K562 (cell line): ENCODE results near the gene IRF9. TPM values are rescaled to one million over a fixed set of nuclear protein-coding genes. Genes with fewer than 3 reads are reported as not detected.

Experiments
- ATAC-seq: fragments of 200-7000 bp; cut with Tn5 transposase; 3 replicates; pipeline ENCODE4 v1.9.1; 2020; ENCODE audit warnings: moderate library complexity
- BruUV-seq: library from RNA; stranded (reverse); fragments of 400-500 nt; replicated peaks from 2 replicates; lab custom pipeline; 2021; lab: Mats Ljungman, UMichigan
- CTCF ChIA-PET: fragments of 300-600 bp; formaldehyde crosslinking; extraction: SDS; loops from one replicate; lab custom pipeline; 2021; ENCODE audit warnings: low intra/inter-chr PET ratio; lab: Yijun Ruan, JAX
- POLR2A ChIA-PET: fragments of 300-600, 350-650 bp; sonication (Branson Sonifier 250); formaldehyde crosslinking; extraction: SDS; loops from one replicate; lab custom pipeline; 2021; ENCODE audit warnings: antibody characterized with exemption, inconsistent platforms; lab: Yijun Ruan, JAX
- DNase-seq, 4 experiments: peaks; one replicate each; pipeline versions ENCODE4 v3.0.0 to v3.0.0-alpha.2; 2011 to 2018; ENCODE audit warnings: low spot score in 3 of 4, mixed read lengths in 3 of 4; ENCODE audit errors: extremely low read depth in 1 of 4
- FAIRE-seq: peaks from 2 replicates; lab custom pipeline; 2011; peaks lifted over from hg19 to GRCh38; lab: Jason Lieb, UNC
- H2AFZ ChIP-seq: 2 replicates; pipeline ENCODE4 v1.6.0; 2011; ENCODE audit warnings: low read depth, low read length, control low read depth, inconsistent platforms
- H3K27ac ChIP-seq: fragments of 200-600 bp; 3 replicates; pipeline ENCODE4 v1.8.0; 2011; ENCODE audit warnings: low read depth, mild to moderate bottlenecking, control low read depth, inconsistent platforms, low read length, moderate library complexity, mixed read lengths; ENCODE audit errors: extremely low read depth
- H3K27me3 ChIP-seq, 2 experiments: fragments of 300-600 bp in 1 of 2; 2 replicates in 1 of 2; 3 replicates in 1 of 2; pipeline versions ENCODE4 v1.6.0 to v1.8.0; 2011; ENCODE audit warnings: inconsistent platforms in 2 of 2, low read length in 2 of 2, mild to moderate bottlenecking in 1 of 2, mixed read lengths in 1 of 2, moderate library complexity in 1 of 2; ENCODE audit not compliant: control insufficient read depth in 2 of 2, insufficient read depth in 2 of 2
- H3K36me3 ChIP-seq: fragments of 300-600 bp; 3 replicates; pipeline ENCODE4 v1.8.0; 2011; ENCODE audit warnings: mild to moderate bottlenecking, low read length, inconsistent platforms; ENCODE audit not compliant: control insufficient read depth, insufficient read depth
- H3K4me1 ChIP-seq, 2 experiments: fragments of 200-600 bp in 1 of 2; replicated peaks in 1 of 2; 2 replicates in 1 of 2; 3 replicates in 1 of 2; pipeline versions ENCODE4 v1.5.1 to v1.8.0; 2011; ENCODE audit warnings: inconsistent platforms in 2 of 2, low read length in 2 of 2, mild to moderate bottlenecking in 1 of 2, mixed read lengths in 1 of 2, moderate library complexity in 1 of 2; ENCODE audit not compliant: control insufficient read depth in 2 of 2, insufficient read depth in 2 of 2
- H3K4me2 ChIP-seq: 2 replicates; pipeline ENCODE4 v1.6.1; 2011; ENCODE audit warnings: low read length, control low read depth, inconsistent platforms, mixed read lengths; ENCODE audit not compliant: insufficient read depth
- H3K4me3 ChIP-seq: fragments of 200-600 bp; sonication (generic), shearing (Covaris generic); 2 replicates; pipeline ENCODE4 v1.5.1; 2016; ENCODE audit warnings: control low read depth, inconsistent platforms
- H3K79me2 ChIP-seq: fragments of 200-600 bp; 3 replicates; pipeline ENCODE4 v1.8.0; 2011; ENCODE audit warnings: low read length, inconsistent platforms; ENCODE audit not compliant: control insufficient read depth, insufficient read depth
- H3K9ac ChIP-seq, 2 experiments: 2 replicates each; pipeline versions ENCODE4 v1.6.0 to v1.6.1; 2011; ENCODE audit warnings: low read depth in 2 of 2, low read length in 2 of 2, control low read depth in 1 of 2, inconsistent platforms in 1 of 2, mild to moderate bottlenecking in 1 of 2, mixed read lengths in 1 of 2; ENCODE audit not compliant: insufficient read depth in 1 of 2
- H3K9me1 ChIP-seq: one replicate; pipeline ENCODE4 v1.6.0; 2011; ENCODE audit warnings: inconsistent platforms, mild to moderate bottlenecking, low read length, moderate library complexity; ENCODE audit not compliant: control insufficient read depth, insufficient read depth
- H3K9me3 ChIP-seq: replicated peaks from 2 replicates; pipeline ENCODE4 v1.5.1; 2011; ENCODE audit warnings: low read depth, low read length, inconsistent platforms; ENCODE audit not compliant: control insufficient read depth, insufficient read depth
- H4K20me1 ChIP-seq: replicated peaks from 2 replicates; pipeline ENCODE4 v1.6.1; 2011; ENCODE audit warnings: low read length, inconsistent platforms, mixed read lengths; ENCODE audit not compliant: control insufficient read depth, insufficient read depth
- ETS1 ChIP-seq: conservative IDR thresholded peaks from 2 replicates; pipeline ENCODE4 v1.6.1; 2011; ENCODE audit warnings: low read depth, mild to moderate bottlenecking, low read length; ENCODE audit not compliant: control insufficient read depth
- ZNF41 ChIP-seq: fragments of 250-450 bp; sonication (Bioruptor Pico); conservative IDR thresholded peaks from 2 replicates; pipeline ENCODE4 v1.4.0; 2020; ENCODE audit warnings: mild to moderate bottlenecking
- ZNF76 ChIP-seq: fragments of 250-450 bp; sonication (Bioruptor Pico); IDR thresholded peaks from 2 replicates; pipeline ENCODE4 v1.4.0; 2020; ENCODE audit warnings: mild to moderate bottlenecking, moderate library complexity, borderline replicate concordance
- WGBS: fragments of 100-300 bp; shearing (Covaris generic); methylation state at CpG from one replicate; pipeline ENCODE4 v1.1.6; 2016; ENCODE audit warnings: low coverage, mixed read lengths; ENCODE audit not compliant: insufficient coverage; ENCODE audit errors: missing lambda C conversion rate; 5-methylcytosine and 5-hydroxymethylcytosine counted together
- in situ Hi-C: fragments of 300-500 bp; cut with MboI; formaldehyde crosslinking; loops from 4 replicates; pipeline ENCODE4 v1.15.0; 2018; ENCODE audit warnings: inconsistent platforms, mixed read lengths
- intact Hi-C: fragments of 100-400 bp; cut with micrococcal nuclease; formaldehyde crosslinking; loops from 2 replicates; pipeline ENCODE4 v1.14.2; 2022
- polyA plus RNA-seq, 8 experiments: library from polyadenylated mRNA; depleted of rRNA in 4 of 8; stranded (reverse) in 5 of 8; unstranded in 3 of 8; fragments of >200 nt; fragmentation: Nextera tagmentation in 2 of 8; fragmentation: Illumina TruSeq in 1 of 8; extraction: Ambion mirVana in 2 of 8; extraction: Trizol in 1 of 8; gene quantifications; 2 replicates each; pipeline versions ENCODE4 v1.2.1 to v1.2.3, GENCODE V29; 2011 to 2014; ENCODE audit warnings: inconsistent platforms in 1 of 8, missing spikeins in 1 of 8
- total RNA-seq, 7 experiments: library from RNA; depleted of rRNA in 6 of 7; stranded (reverse); fragments of >200 nt in 6 of 7; fragmentation: Illumina TruSeq in 2 of 7; extraction: Trizol in 2 of 7; gene quantifications; 2 replicates each; pipeline versions ENCODE4 v1.2.1 to v1.2.3, GENCODE V29; 2011 to 2021; ENCODE audit warnings: low replicate concordance in 1 of 7

Gene IRF9
- total and polyA plus RNA-seq, 9 of the 15 experiments (the other 6 are each of a cell fraction or from before 2014, with no cell fraction given) = 0.79 to 14.8 (median 6.1) TPM

- TF ChIP-seq ETS1 = no peak
- TF ChIP-seq ZNF41 (CRISPR knock-in tag) = no peak
Measured at GRCh38 chr14:24160850-24161804, at the start of gene IRF9 (continued).

- peaks cover 10 to 13% of the 10 kb centered on the region in 2 experiments; a peak in 4 of 5 replicates for H3K4me1 ChIP-seq
- intact Hi-C loops (no loop called here), in situ Hi-C loops (no loop called here)
- peak overlapping the region; percentile 51 for H3K4me3 ChIP-seq
- peak overlapping the region; percentile 95 for H3K27ac ChIP-seq
- no peaks in the 10 kb centered on the region for H3K9me1 ChIP-seq
- CTCF ChIA-PET = no interaction called here
- H3K9me3 ChIP-seq = no peaks in the 10 kb centered on the region
- H2AFZ ChIP-seq = peak overlapping the region; percentile 87
- BruUV-seq = TSS peak; percentile 91
- POLR2A ChIA-PET = interaction anchor here (0.7 to 5.0 kb wide), 11 partner anchors 8 to 194 kb away, joined by 3 to 38 read pairs (median 5); partner anchors contain the start of genes CHMP4A, EMC9, PCK2 and PSME1
- TF ChIP-seq ZNF76 (CRISPR knock-in tag) = no peak
- peak overlapping the region; percentile 89 to 97 for H3K9ac ChIP-seq
- peaks cover 18% of the 10 kb centered on the region for H3K79me2 ChIP-seq
- peak overlapping the region; percentile 94 for H3K4me2 ChIP-seq
- DNase-seq (no peak), ATAC-seq (peak; percentile 8), FAIRE-seq (no peak)
- WGBS = 8% methylated on average over 14 of the region's 15 CpGs
- H3K36me3 ChIP-seq = peaks cover 22% of the 10 kb centered on the region; the same call in 2 of the 3 replicates
- no peaks in the 10 kb centered on the region for H4K20me1 ChIP-seq
- no peaks in the 10 kb centered on the region for H3K27me3 ChIP-seq
Measured at GRCh38 chr14:24113379-24113800, 47.7 kb upstream of the IRF9 start.
